ENCODE data around the gene DEFB123.

DEFB123 gene

GRCh38 chr20:31440012-31440659 is at the start of gene DEFB123:
Gene DEFB123, plus strand, starts transcription at chr20:31440632. Its CDS starts 67 bp downstream, at chr20:31440699.
- TF ChIP-seq NFIC (IDR thresholded peaks at IDR 0.05) (no peak), YY1 (IDR thresholded peaks at IDR 0.05; ENCODE audit: low read depth) (no peak), TEAD4 (IDR thresholded peaks at IDR 0.05) (no peak), EGR1 (IDR thresholded peaks at IDR 0.05) (no peak), USF1 (IDR thresholded peaks at IDR 0.05) (no peak), REST (IDR thresholded peaks at IDR 0.05; ENCODE audit: low read depth) (no peak), EP300 (IDR thresholded peaks at IDR 0.05; ENCODE audit: borderline replicate concordance) (no peak), CEBPB (IDR thresholded peaks at IDR 0.05) (no peak), TAF1 (IDR thresholded peaks at IDR 0.05; ENCODE audit: low read depth) (no peak), RAD21 (IDR thresholded peaks at IDR 0.05; ENCODE audit: low read depth) (no peak), FOXM1 (IDR thresholded peaks at IDR 0.05; ENCODE audit: borderline replicate concordance, low read depth) (no peak), MAX (IDR thresholded peaks at IDR 0.05) (no peak), TCF12 (IDR thresholded peaks at IDR 0.05; ENCODE audit: low read depth) (no peak)

- TF ChIP-seq FOXM1 (IDR thresholded peaks at IDR 0.05; ENCODE audit: borderline replicate concordance, low read depth) = no peak
- peak; percentile 69 for TF ChIP-seq USF1 (IDR thresholded peaks at IDR 0.05)
Measured at GRCh38 chr20:31392836-31393235, 47.6 kb upstream of the DEFB123 start.

GRCh38 chr20:31394900-31395299 is 45.5 kb upstream of the DEFB123 start:
- TF ChIP-seq CREB1 (IDR thresholded peaks at IDR 0.05; ENCODE audit: low read depth) (no peak), USF1 (IDR thresholded peaks at IDR 0.05) (no peak), NFIC (IDR thresholded peaks at IDR 0.05) (no peak), EGR1 (IDR thresholded peaks at IDR 0.05) (no peak), TEAD4 (IDR thresholded peaks at IDR 0.05) (no peak), REST (IDR thresholded peaks at IDR 0.05; ENCODE audit: low read depth) (no peak), FOXM1 (IDR thresholded peaks at IDR 0.05; ENCODE audit: borderline replicate concordance, low read depth) (no peak), EP300 (IDR thresholded peaks at IDR 0.05; ENCODE audit: borderline replicate concordance) (no peak), MAX (IDR thresholded peaks at IDR 0.05) (no peak), CEBPB (IDR thresholded peaks at IDR 0.05) (no peak), RAD21 (IDR thresholded peaks at IDR 0.05; ENCODE audit: low read depth) (no peak), TAF1 (IDR thresholded peaks at IDR 0.05; ENCODE audit: low read depth) (no peak), TCF12 (IDR thresholded peaks at IDR 0.05; ENCODE audit: low read depth) (no peak), ZBTB7A (IDR thresholded peaks at IDR 0.05; ENCODE audit: low read depth) (no peak), YY1 (IDR thresholded peaks at IDR 0.05; ENCODE audit: low read depth) (no peak)

GRCh38 chr20:31403886-31404285 is 36.5 kb upstream of the DEFB123 start:
- no peak for TF ChIP-seq EP300 (IDR thresholded peaks at IDR 0.05; ENCODE audit: borderline replicate concordance)
- TF ChIP-seq TEAD4 (IDR thresholded peaks at IDR 0.05) = no peak
- TF ChIP-seq CREB1 (IDR thresholded peaks at IDR 0.05; ENCODE audit: low read depth) = no peak
- TF ChIP-seq ZBTB7A (IDR thresholded peaks at IDR 0.05; ENCODE audit: low read depth) = no peak
- TF ChIP-seq USF1 (IDR thresholded peaks at IDR 0.05) = no peak
- no peak for TF ChIP-seq NFIC (IDR thresholded peaks at IDR 0.05)
- no peak for TF ChIP-seq RAD21 (IDR thresholded peaks at IDR 0.05; ENCODE audit: low read depth)

GRCh38 chr20:31406115-31406514 is 34.3 kb upstream of the DEFB123 start, which contains the start of gene DEFB121:
Gene DEFB121, minus strand, starts transcription at chr20:31406215. Its CDS starts 63 bp downstream, at chr20:31406152.
- no peak for TF ChIP-seq RAD21 (IDR thresholded peaks at IDR 0.05; ENCODE audit: low read depth)
- TF ChIP-seq YY1 (IDR thresholded peaks at IDR 0.05; ENCODE audit: low read depth) = no peak
- no peak for TF ChIP-seq CREB1 (IDR thresholded peaks at IDR 0.05; ENCODE audit: low read depth)
- TF ChIP-seq ZBTB7A (IDR thresholded peaks at IDR 0.05; ENCODE audit: low read depth) = no peak
- TF ChIP-seq REST (IDR thresholded peaks at IDR 0.05; ENCODE audit: low read depth) = no peak
- TF ChIP-seq FOXM1 (IDR thresholded peaks at IDR 0.05; ENCODE audit: borderline replicate concordance, low read depth) = no peak
- no peak for TF ChIP-seq TCF12 (IDR thresholded peaks at IDR 0.05; ENCODE audit: low read depth)

Data from Ishikawa (cell line).